ENCODE results near the gene ZNF385D.
A peak's percentile ranks its signal among the peaks of the same experiment; 100 is the strongest.
"Not testable (repeated sequence)": the region's sequence is repeated elsewhere in the genome, so short reads cannot be mapped to it uniquely, and the experiment has no call there.

ZNF385D gene

DNA sequence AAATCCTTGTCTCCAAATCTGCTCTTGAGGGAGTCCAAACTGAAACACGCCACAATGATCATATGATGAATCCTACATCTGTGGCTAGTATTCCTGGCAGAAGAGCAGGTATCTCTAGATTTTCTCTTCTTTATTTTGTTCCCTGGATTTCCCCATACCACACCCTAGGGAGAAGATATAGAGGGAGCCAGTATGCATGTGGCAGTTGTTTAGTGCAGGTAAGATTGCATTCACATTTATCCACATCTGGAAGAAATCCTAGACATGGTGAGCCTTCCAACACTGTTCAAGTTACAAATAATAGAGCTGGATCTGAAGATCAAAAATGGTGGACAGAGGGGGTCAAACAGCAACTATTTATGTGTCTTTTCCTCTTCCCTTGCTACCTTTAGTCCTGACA is 316.7 kb downstream of the ZNF385D start:
- DNase-seq = no peak

DNA sequence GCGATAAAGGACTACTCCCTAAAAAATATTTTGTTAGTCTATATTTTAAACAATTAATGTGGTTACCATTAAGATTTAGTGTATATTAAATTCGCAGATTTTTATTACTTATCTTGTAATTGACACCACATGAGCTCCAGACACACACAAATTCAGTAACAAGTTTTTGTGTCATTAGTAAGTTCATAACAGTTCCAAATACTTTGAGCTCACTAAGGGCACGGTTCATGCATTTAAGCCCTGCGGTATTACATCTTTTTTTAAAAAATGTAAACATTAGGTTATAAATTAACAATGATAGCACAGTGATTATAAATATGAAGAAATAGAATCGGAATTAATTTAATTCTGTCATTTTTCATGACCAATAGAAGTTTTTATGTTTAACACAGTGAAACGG is 317.3 kb downstream of the ZNF385D start:
- DNase-seq = no peak

DNA sequence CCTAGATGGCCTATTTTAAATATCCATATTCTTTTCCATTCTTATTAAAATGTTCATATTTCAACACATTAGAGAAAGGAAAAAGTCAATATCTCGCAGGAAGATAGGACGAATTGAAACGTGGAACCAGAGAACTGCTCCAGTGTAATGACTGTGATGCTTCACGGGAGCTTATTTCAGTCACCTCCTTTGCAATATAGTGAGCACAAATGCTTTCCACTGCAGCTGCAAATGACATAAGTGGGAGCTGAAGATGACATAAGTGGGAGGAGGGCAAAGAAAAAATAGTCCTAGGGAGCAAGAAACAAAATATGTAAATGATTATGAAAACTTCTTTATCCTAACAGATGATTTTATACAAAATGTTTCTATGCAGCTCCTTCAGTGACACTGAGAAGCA is 324.1 kb downstream of the ZNF385D start:
- no peak for DNase-seq

DNA sequence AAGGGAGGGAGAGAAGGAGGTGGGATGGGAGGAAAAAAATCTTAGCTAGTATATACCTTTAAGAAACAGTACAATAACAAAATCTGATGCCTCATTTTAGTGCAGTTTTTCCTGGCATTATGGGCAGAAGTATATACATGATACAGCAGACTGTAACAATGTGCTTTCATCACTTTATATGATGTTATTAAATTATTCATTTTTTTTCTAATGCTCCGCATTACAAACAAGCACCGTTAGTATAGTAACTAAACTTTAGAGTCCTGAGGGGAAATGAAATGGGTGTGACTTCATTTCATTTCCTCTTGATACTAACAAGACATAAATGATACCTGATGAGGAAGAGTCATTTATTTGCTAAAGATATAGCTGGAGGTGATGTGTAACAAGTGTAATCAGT is 325.3 kb downstream of the ZNF385D start:
- no peak for DNase-seq

DNA sequence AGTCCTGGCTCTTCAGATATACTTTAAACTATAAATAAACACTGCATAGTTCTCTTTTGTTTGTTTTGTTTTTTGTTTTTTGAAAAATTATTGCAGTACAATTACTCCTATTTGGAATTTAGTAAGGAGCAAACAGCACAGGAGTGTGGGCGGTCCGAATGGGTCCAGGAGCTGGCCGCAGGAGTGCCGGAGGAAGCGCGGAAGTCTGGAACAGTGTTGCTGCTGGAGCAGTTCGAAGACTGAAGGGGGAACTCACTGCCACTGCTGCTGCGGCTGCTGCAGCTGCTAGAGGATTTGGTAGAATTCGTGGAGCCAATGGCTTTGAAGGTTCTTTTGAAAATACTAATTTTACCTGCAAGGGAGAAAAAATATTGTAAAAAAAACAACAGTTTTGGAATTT is 329.9 kb downstream of the ZNF385D start:
- no peak for DNase-seq

DNA sequence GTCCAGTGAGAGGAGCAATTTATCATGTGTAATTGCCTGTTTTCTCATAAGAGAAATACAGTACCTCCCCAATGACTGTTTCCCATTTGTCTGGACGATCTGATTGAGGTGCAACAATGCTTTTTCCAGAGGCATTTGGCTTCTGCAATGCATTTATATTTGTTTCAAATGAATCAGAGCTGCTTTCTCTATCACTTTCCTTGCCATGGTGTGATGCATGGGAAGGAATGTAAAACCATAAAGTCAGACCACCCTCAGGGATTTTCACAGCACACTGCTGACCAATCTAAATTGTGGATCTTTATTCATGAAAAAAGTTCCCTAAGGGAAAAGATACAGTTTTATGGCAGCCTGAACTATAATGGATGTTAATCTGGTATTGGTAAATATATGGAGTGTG is 333.0 kb downstream of the ZNF385D start:
- DNase-seq = no peak

DNA sequence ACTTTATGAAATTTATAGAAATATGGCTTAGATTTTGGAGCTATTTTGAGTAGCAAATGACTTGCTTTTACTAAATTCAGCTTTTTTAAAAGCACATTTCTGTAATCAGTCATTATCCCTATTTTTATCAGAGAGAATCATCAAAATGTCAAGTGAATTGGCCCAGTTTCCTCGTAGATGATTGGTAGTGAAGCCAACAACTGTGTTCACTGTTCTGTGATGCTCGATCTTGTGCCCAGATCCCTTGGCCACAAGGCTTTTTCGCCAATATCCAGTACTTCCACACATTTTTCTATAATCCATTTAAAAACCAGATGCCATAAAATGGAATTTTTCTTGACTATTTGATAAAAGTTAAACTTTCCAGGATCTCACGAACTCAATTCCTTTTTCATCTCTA is 336.5 kb downstream of the ZNF385D start:
- DNase-seq = no peak

DNA sequence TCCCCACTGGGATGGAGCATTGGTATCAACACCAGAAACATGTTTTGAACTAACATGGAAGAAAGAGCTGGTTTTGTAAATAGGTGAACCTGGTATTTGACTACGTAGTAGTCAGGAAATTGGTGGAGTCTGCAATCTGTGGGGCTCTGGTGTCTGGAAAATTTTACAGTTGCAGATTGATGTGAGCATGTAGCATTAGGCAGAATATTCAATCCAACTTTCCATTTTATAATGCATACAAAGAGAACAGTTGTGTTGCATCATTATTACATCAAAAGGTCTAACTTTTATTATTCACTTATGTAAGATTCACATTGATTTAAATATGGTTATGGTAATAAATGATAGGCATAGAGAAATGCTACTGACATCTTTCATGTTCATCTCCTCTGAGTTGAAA is 340.0 kb downstream of the ZNF385D start:
- DNase-seq = no peak

DNA sequence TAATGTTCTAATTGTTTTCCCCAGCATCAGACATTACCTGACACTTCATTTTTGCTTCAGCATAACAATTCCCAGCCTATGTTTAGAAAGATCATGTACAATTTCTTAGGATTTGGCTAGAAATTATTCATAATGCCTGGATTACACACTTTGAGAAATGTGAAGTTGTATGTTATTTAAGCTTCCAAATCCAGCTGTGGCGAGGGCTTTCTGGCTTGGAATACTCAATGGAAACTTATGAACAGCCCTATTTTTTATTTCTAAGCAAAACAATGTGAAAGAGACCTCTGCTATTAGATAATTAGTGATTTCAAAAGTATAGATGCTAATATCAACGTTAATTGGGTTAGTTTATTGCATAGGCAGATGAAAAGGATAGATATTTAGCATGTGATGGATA is 341.6 kb downstream of the ZNF385D start:
- DNase-seq = no peak

DNA sequence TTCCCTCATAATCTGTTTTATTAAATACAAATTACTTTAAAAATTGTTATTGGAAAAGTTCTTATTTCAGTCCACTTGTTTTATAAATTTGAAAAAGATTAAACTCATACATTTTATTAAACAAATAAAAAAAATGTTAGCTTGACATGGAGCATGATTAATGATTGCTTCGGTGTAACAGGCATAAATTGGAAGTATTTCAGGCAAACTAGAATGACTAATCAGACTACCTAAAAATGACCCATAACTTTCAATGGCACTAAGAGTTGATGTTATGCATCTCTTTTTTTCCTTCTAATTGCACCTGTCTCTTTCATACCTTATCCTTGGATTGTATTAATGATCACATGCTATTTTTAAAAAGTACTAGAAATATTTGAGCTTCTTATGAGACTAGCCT is 343.3 kb downstream of the ZNF385D start:
- no peak for DNase-seq

DNA sequence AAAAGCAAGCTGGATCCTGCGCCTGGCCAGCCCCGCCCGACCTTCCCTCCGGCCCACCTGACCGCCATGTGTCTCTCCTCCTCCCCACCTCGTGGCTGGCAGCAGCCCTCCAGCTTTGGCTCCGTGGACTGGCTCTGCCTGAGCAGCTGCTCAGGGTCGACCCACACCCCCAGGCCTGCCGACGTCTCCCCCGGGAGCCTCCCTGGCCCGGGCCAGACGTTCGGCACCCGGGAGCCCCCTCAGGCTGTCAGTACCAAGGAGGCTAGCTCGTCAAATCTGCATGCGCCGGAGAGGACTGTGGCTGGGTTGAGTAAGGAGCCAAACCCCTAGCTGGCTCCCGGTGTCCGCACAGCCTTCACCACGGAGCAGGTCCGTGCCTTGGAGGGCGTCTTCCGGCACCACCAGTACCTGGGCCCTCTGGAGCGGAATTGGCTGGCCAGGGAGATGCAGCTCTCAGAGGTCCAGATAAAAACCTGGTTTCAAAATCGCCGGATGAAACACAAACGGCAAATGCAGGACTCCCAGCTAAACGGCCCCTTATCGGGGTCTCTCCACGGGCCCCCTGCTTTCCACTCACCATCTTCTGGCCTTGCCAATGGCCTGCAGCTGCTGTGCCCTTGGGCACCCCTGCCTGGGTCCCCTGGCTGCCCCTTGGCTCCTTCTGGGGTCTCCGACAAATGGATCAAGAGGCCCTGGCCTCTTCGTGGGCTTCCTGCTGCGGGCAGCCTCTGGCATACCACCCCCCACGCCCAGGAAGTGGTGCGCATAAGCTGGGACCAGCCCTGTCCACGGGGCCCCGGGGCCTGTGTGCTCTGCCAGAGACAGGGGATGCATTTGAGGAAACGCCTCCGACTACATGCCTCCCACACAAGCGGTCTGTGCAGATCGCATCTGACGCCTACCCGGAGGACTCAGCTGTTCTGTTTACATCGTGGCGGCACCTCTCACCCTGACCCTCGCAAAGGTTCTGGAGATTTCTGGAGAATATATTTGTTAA is 345.0 kb downstream of the ZNF385D start:
- no peak for DNase-seq

DNA sequence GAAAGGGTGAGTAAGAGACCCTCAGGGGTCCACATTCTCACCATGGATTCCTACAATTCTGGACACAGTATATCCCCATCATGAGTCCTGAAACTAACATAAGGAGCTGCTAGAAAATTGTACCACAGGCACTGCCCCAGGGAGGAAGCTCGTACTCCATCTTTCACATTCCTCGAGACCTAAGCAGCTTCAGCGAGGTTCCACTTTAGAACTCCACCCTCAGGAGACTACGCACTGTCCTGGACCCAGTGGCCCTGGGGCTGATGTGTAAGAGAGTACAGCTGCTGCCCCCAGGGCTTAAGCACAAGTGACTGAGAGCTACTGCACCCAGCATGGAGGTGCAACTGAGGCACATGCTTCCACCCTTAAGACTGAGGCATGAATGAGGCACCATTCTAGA is 352.5 kb downstream of the ZNF385D start:
- no peak for DNase-seq

DNA sequence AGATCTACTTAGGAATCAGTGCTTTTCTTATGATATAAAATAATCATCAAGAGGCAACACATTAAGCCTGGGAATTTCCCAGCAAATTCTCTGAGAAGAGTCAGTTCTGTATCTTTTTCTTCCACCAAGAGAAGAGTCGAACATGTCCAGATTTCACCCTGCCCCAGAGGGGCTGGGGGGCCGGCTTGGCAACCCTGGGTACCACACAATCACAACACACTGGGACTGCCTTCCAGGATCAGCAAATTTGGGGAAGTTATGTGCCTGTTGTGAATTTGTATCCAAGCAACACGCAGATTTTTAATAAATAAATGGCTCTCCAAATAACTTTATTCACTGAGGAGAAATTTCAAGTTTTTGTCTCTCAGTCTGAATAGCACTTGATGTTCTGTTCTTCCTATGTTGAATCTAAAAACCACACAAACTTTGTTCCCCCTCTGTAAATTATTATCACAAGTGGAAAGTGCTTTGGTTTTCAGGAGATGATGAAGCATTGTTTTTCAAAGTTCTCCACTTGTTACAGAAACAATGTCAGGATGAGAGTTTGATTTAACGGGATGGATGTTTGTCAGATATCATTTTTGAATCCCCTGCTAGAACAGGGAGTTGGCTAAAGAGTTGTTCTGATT is 357.2 kb downstream of the ZNF385D start:
- DNase-seq = no peak

DNA sequence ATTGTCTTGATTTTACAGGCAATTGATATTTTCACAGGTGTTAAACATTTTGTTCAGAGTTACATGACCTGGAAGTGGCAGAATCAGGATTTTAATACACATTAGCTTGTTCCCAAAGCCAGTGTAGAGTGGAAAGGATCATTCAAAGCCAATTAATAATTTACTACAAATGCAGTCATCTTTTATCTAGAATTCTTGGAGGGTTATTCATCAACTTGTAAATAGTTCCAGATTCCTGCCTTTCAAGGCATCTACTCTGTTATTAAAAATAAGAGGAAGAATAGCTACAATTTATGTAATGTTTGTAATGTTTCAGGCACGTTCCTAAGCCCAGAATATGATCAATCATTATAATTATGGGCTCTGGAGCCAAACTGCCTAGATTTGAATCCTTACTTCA is 358.5 kb downstream of the ZNF385D start:
- no peak for DNase-seq

DNA sequence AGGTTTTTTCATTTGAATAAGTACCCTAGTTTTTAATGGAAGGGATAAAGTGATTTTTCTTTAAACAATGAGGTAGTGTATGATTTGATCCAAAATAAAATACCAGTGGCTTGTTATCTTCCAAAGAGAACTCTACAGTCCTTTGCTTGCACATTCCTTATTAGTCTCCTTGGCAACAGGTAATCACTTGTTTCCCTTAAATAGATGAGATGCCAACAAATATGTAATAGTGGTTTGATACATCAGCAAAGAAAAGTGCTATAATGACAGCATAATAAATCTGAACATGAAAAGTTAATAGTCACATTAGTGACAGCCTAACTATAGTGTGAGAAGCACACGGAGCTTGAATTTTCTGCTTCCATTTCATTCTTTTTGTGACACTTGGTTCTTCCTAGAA is 360.2 kb downstream of the ZNF385D start:
- DNase-seq = peak; percentile 0

DNA sequence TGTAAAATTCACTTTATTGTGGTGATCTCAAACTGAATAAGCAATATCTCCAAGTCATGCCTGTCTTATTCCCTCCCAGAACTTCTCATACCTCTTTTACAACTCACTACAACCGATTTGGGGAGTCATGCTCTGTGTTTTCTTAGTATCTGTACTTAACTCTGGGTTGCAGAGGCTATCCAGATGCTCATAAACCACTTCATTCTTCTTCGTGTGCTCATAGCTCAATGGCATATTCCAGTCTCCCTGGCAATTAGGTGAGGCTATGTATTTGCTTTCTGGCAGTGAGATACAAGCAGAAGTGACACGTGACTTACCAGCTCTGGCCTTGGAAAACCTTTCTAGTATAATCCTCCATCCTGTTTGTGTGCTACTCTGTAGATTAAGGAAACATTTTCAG is 360.9 kb downstream of the ZNF385D start:
- DNase-seq = peak; percentile 37

DNA sequence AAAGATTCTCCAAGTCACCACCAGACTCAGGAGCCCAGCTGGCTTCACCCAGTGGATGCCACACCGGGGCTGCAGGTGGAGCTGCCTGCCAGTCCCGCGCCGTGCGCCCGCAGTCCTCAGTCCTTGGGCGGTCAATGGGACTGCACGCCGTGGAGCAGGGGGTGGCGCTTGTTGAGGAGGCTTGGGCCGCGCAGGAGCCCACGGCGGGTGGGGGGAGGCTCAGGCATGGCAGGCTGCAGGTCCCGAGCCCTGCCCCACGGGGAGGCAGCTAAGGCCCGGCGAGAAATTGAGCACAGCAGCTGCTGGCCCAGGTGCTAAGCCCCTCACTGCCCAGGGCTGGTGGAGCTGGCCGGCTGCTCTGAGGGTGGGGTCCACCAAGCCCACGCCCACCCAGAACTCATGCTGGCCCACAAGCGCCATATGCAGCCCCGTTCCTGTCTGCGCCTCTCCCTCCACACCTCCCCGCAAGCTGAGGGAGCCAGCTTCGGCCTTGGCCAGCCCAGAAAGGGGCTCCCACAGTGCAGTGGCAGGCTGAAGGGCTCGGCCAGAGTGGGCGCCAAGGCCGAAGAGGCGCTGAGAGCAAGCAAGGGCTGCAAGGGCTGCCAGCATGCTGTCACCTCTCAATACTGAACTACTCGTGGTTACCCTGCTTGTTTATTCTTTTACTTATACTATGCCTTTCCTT is 363.7 kb downstream of the ZNF385D start:
- DNase-seq = not testable (repeated sequence)

DNA sequence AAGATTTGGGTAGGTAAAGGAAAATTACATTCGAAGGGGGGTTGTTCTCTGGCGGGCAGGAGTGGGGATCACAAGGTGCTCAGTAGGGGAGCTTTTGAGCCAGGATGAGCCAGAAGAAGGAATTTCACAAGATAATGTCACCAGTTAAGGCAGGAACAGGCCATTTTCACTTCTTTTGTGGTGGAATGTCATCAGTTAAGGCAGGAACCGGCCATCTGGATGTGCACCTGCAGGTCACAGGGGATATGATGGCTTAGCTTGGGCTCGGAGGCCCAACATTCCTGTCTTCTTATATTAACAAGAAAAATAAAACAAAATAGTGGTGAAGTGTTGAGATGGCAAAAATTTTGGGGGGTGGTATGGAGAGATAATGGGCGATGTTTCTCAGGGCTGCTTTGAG is 373.0 kb downstream of the ZNF385D start:
- DNase-seq = not testable (repeated sequence)

DNA sequence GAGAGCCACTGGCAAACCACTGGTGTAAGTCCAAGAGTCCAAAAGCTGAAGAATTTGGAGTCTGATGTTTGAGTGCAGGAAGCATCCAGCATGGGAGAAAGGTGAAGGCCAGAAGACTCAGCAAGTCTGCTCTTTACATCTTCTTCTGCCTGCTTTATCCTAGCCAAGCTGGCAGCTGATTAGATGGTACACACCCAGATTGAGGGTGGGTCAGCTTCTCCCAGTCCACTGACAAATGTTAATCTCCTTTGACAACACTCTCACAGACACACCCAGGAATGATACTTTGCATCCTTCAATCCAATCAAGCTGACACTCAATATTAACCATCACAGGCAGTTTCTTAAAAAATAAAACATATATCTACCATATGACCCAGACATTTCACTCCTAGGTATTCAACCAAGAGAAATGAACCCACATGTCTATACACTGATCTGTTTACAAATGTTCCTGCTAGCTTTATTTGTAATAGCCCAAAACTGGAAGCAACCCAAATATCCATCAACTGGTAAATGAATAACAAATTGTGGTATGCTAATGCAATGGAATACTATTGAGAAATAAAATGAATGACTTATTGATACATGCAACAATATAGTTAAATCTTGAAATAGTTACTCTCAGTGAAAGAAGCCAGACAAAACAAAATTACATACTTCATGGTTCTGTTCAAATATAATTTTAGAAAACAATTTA is 373.8 kb downstream of the ZNF385D start:
- DNase-seq = no peak

DNA sequence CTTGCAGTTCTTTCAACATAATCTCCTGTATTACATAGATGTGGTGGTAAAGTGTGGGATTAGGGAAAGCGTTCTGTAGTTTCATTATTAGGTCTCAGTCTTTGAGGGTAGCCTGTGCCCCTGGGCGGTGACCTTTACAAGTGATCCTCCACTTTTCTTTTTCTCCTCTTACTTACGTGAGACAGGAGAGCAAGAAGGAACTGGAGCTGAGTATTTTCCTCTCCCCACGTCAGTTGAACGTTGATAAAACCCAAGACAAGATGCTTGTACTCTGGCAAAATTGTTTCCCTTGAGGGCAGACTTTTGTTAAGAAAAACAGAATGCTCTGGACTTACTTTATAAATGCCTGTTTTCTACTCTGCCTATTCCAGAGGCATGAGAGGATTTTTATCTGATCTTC is 378.7 kb downstream of the ZNF385D start:
- DNase-seq = no peak

All from NCI-H69 (cell line).